Right atrium auricular region (tissue), 2 donors: ENCODE measurements around the gene FGFRL1. TPM values are rescaled to one million over a fixed set of nuclear protein-coding genes. Genes with fewer than 3 reads are reported as not detected.

ENCODE experiments used
- DNase-seq: peaks from one replicate; pipeline ENCODE4 v3.0.0-alpha.2; 2019; ENCODE audit warnings: low spot score
- H3K27ac ChIP-seq, 2 donors: fragments of 200-600 bp; sonication (generic); 1 replicate in 1 of 2; 2 replicates in 1 of 2; pipeline ENCODE4 v1.5.1; 2016 to 2019
- H3K27me3 ChIP-seq, 2 donors: fragments of 200-600 bp; sonication (generic); one replicate each; pipeline versions ENCODE4 v1.5.1 to v1.6.0; 2017 to 2019
- H3K36me3 ChIP-seq: fragments of 200-600 bp; sonication (generic); one replicate; pipeline ENCODE4 v1.5.1; 2016
- H3K4me1 ChIP-seq, 2 donors: fragments of 200-600 bp; sonication (generic); one replicate each; pipeline versions ENCODE4 v1.5.1 to v1.6.0; 2017 to 2019
- H3K4me3 ChIP-seq, 2 donors: fragments of 200-600 bp; sonication (generic); 1 replicate in 1 of 2; 2 replicates in 1 of 2; pipeline ENCODE4 v1.5.1; 2017 to 2019; ENCODE audit warnings: mild to moderate bottlenecking in 1 of 2, moderate library complexity in 1 of 2
- H3K9me3 ChIP-seq, 2 donors: fragments of 200-600 bp; sonication (generic); one replicate each; pipeline ENCODE4 v1.5.1; 2019
- CTCF ChIP-seq, 2 donors: fragments of 200-600 bp; sonication (generic); IDR thresholded peaks; one replicate each; pipeline ENCODE4 v1.5.1; 2019; ENCODE audit warnings: antibody characterized with exemption in 2 of 2
- total RNA-seq, 2 donors: library from RNA; depleted of rRNA; stranded (reverse); fragments of >200 nt; gene quantifications; one replicate each; pipeline ENCODE4 v1.1.0, GENCODE V29; 2016

Gene FGFRL1
- total RNA-seq, 2 donors from 2014 or later = 30.3 to 47.1 TPM

DNA sequence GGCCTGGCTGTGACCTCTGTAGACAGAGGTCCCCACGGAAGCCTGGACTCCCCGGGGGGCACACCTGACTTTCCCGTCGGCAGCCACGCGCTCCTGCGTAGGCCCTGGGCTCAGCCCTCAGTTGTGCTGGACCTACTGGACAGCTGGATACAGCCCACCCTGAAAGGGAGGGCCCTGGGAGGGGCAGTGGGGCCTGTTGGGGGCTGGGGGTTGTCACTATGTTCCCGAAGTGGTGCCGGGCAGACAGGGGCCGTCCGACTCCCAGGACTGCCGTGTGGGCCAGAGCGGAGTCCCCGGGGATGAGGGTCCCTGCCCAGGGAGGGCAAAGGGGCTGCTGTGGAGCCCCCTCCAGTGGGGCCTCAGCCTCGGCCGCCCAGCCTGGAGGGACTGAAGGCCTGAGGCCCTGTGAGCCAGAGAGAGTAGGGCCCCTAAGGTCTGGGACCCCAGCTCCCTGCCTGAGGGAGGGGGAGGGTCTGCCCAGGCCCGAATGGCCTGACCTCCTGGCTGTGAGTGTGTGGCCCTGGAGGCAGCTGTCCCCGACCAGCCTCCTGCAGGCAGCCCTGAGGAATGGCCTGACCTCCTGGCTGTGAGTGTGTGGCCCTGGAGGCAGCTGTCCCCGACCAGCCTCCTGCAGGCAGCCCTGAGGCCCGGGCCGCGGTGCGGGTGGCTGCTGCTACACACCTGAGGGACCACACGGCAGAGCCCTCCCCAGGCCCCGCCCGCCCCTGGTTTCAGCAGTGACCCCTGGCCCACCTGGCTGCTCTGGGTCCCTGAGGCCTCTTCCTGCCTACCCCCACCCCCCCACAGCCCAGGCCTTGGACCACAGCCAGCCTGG, 25.8 kb downstream of the FGFRL1 start:
- H3K27me3 ChIP-seq = no peaks in the 10 kb centered on the region

DNA sequence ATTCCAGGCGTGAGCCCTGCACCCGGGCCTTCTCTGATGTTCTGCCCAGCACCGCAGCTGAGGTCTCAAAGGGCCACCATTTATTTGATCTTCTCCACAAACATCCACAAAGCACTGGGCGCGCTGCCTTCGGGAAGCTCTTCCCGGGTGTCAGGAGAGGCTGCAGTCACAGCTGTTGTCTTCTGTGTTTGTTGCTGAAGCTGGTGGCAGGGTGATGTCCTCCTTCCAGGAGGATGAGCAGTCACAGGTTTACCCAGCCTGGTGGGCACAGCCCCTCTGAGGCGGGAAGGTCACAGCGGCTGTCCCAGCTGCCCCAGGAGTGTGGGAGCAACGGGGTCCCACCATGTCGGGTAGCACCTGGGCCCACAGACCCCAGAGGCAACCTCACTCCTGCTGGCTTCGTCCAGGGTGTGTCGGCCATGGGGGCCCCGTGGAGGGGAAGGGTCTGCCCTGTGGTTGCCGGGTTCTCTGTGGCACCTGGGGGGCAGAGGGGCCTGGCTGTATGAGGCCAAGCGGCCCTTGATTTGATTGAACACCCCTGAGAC, 27.6 kb downstream of the FGFRL1 start:
- peaks cover 0 to 30% of the 10 kb centered on the region in 2 donors for H3K4me1 ChIP-seq

More for the DNA sequence above, 25.8 kb downstream of the FGFRL1 start:
- DNase-seq = no peak
- TF ChIP-seq CTCF (IDR thresholded peaks at IDR 0.05) = no peak
- Histone ChIP-seq H3K27ac (no peak overlapping the region), H3K4me1 (peaks cover 0 to 24% of the 10 kb centered on the region in 2 donors), H3K9me3 (no peaks in the 10 kb centered on the region), H3K4me3 (no peak overlapping the region), H3K36me3 (no peaks in the 10 kb centered on the region)

GRCh38 chr4:1039493-1040343, 28.3 kb downstream of the FGFRL1 start:
- peaks cover 0 to 8% of the 10 kb centered on the region in 2 donors for H3K27me3 ChIP-seq
- H3K4me1 ChIP-seq = peaks cover 0 to 35% of the 10 kb centered on the region in 2 donors

More for the DNA sequence above, 27.6 kb downstream of the FGFRL1 start:
- H3K4me3 ChIP-seq = no peak overlapping the region
- no peak for TF ChIP-seq CTCF (IDR thresholded peaks at IDR 0.05)
- peak overlapping the region; percentile 5 to 44 for H3K27ac ChIP-seq
- DNase-seq = no peak
- no peaks in the 10 kb centered on the region for H3K36me3 ChIP-seq
- peaks cover 0 to 4% of the 10 kb centered on the region in 2 donors for H3K27me3 ChIP-seq
- no peaks in the 10 kb centered on the region for H3K9me3 ChIP-seq

DNA sequence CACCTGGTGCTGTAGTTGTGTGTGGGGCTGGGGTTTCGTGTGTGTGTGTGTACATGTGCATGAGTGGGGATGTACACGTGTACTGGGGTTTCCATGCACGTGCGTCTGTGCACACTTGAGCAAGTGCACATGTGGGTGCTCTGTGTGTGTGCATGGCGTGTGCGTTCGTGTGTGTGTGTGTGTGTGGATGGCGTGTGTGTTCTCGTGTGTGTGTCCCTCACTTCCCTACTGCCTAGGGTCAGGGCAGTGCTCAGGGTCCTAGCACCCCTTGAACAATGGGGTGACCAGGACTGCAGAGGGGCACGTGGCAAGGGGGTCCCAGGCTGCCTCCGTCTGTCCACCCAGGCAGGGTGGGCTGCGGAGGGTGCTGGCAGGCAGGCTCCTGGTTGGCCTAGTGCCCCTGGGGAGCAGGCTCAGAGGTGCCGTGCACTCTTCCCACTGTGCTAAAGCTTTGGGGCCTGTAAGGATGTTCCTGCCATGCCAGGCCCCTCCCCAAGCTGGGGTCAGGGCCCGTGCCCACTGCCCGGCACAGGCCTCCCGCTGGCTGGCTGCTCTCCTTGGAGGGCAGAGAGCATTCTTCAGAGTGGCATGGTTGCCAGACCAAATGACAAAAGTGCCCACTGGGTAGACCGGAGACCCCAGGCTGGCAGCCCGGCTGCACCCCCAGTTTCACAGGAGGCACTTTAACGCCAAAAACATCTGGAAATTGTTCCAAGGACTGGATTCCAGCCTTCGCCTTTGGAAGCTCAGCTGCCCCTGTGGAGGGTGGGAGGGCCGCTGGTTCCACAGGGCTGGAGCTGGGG, 29.1 kb downstream of the FGFRL1 start:
- H3K36me3 ChIP-seq = no peaks in the 10 kb centered on the region
- no peak overlapping the region for H3K27ac ChIP-seq
- no peak for TF ChIP-seq CTCF (IDR thresholded peaks at IDR 0.05)
- H3K4me1 ChIP-seq = peaks cover 0 to 28% of the 10 kb centered on the region in 2 donors
- peaks cover 0 to 8% of the 10 kb centered on the region in 2 donors for H3K27me3 ChIP-seq
- H3K9me3 ChIP-seq = no peaks in the 10 kb centered on the region
- DNase-seq = no peak
- no peak overlapping the region for H3K4me3 ChIP-seq

More at GRCh38 chr4:1039493-1040343, 28.3 kb downstream of the FGFRL1 start:
- no peaks in the 10 kb centered on the region for H3K36me3 ChIP-seq
- H3K27ac ChIP-seq = peak overlapping the region; percentile 5 to 44
- H3K9me3 ChIP-seq = no peaks in the 10 kb centered on the region
- DNase-seq = no peak
- H3K4me3 ChIP-seq = no peak overlapping the region
- TF ChIP-seq CTCF (IDR thresholded peaks at IDR 0.05) = no peak
